CD4-positive, alpha-beta T cell treated with Interleukin-1 beta for 1 hour (primary cell): ENCODE measurements around the gene POMGNT2.

Source experiments
- DNase-seq, 2 donors: peaks; one replicate each; pipeline ENCODE4 v3.0.0-alpha.2; 2020 to 2022

Gene POMGNT2

DNA sequence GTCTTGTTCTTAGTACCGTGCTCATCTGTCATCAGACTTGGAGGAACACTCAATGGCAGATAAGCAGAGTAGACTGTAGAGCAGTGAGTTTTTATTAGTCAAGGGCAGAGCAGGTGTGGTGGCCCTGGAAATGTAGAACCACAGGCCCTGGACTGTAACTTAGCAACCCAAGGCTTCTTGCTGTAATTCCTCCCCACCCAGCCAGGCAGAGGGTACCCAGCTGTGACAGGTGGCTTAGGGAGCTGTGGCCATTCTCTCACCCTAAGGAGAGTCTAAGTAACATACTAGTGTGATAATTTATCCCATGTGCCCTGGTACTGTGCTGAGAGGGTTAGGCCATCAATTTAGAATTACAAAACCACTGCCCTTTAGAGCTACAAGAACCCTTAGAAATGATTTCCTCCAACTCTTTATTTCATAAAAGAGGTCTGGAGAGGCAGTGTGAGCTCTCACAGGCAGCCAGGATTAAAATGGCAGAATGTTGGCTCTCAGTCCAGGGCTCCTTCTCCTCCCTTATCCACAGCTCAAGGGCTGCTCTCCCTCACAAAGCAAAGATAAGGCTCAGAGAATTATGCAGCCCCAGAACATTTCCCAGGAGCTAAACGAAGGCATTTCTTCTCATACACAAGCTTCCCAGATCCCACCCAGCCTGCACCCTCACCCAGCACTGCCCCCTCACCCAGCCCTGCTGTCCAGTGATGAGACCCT is 3.0 kb downstream of the POMGNT2 start:
- DNase-seq, result no peak

DNA sequence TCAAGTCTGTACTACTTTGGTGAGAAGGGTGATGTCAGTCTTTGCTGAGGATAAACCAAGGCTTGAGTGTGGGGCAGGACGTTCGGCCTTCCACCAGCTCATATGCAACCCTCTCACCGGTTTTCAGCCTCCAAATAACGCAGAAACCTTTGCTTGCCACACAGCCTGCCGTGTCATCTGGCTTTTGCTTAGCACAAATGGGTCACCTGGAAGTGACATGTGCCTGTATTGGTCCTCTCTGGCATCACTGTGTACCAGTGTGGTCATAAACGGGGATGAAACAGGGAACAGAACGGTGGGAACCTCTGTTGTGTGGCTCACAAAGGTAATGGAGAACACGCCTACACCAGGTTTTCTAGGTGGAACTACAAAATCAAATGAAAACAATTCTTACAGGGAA is 7.1 kb downstream of the POMGNT2 start:
- DNase-seq, result no peak

DNA sequence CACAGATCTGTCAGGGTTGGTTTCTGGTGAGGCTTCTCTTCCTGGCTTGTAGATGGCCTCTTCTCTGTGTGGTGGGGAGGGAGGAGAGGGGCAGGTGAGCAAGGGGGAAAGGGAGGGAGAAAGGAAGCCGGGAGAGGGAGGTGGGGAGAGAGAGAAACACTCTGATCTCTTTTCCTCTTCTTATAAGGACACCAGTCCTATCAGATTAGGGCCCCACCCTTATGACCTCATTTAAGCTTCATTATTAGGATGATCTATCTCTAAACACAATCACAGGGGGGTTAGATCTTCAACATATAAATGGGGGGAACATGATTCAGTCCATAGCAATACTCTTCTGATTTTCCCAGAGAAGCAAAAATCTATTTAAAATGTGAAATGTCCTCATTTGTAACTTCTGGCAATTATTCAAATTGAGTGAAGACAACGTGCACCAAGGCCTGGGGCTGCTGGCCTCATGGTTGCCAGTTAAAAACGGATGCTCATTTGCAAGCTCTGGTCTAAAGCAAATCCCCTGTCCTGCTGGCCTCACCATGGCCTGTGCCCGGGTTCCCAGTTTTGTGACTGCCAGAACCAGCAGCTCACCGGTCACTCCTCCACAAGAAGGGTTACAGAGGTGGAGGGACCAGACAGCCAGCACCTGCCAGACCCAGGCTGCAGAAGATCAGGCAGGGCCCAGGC is 8.3 kb downstream of the POMGNT2 start:
- no peak for DNase-seq

DNA sequence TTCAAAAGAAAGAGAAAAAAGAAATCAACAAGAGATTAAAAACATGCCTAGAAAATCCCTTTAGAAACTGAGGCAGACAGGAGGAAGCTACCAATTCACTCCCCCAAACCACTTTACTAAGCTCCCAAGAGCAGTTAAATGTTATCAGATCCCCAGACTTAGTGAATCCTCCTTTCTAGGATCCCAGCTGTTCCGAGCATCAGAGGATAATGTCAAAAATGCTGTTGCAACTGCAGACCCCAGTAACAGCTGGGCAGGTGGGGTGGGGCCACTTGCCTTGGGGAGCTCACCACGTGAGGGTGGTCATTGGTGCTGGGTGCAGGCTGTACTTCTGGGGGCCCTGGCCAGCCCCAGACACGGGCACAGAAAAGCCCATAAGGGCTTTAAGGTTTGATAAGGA is 9.1 kb downstream of the POMGNT2 start:
- DNase-seq, result no peak

DNA sequence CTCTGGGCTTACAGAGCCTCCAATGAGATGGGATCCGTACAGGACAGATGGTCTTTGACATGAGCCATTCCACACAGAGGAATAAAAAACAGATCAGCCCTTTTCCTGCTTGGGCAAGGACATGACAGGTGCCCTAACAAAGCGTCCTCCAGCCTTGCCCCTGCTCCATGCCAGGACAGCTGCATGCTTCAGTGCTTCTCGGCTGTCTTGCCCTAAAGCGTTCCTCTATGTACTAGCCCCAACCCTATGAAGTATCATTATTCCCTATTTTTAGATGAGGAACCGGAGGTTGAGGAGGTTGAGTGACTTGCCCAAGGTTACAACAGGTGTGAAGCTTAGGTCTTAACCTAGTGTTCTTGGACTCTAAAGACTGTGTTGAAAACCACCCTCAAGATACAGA is 10.5 kb downstream of the POMGNT2 start:
- no peak for DNase-seq

DNA sequence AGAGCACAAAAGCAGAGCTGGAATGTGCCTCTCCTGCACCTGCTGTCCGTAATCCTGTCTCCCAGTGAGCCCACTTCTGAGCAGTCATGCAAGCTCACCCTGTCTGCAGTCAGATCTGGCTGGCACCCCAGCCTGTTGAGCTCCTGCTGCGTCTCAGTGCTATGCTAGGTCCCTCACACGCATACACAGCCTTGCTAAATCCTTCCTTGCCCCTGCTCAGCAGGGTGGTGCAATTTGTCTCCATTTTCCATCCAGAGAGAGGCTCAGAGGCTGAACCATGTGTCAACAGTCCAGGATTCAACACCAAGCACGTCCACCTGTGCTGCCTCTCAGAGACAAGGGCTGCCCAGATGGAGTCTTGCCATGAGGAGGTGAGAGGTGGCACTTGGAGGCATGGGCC is 11.0 kb downstream of the POMGNT2 start:
- no peak for DNase-seq

DNA sequence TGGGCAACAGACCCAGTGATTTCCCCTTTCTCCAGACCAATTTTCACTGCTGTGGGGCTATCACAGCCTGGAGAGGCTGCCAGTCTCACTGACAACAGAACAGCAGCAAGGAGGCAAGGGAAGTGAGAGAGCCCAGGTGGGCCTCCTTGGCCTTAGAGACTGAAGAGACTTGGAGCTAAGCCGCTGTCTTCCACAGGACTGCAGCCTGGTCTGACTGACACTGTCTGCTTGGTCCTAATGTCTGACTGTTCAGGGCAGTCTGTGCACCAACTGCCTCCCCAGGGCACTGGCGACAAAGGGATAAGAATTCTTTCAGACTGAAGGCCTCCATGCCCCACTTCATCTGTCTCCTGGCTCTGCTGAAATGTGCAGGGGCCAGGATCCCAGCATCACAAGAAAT is 11.5 kb downstream of the POMGNT2 start:
- DNase-seq, result no peak

DNA sequence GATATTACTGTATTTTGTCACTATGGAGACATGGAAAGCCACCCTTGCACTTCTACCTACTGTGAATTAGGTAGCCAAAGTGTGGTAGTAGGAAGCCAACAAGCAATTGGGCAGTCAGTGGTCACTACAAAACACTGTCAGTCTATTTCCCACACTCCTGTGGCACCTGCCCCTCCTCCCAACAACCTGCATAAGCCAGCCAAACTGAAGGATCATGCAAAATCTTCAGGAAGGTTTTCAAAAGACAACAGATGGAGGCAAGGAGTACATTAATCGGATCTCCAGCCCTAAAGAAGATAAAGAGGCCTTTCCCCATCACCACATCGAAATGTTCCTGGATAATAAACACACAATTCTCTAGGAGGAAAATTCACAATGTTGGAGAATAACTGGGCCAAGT is 11.9 kb downstream of the POMGNT2 start:
- no peak for DNase-seq

DNA sequence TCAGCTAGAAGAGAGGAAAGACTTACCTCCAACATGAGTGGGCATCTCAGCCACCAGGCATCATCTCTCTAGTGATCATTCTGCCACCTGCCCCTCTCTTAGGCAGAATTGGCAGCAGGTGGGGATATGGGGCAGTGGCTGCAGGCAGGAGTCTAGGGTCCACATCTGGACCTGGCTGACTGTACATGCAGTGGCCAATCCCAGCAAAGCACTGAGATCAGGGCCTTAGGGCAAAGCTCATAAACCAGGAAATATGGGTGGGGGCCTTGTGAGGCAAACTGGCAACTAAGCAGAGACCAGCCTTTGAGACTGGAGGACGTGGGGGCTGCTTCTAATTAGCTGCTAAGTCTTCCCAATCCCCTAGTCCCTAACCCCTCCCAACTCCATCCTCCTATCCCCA is 12.9 kb downstream of the POMGNT2 start:
- no peak for DNase-seq

DNA sequence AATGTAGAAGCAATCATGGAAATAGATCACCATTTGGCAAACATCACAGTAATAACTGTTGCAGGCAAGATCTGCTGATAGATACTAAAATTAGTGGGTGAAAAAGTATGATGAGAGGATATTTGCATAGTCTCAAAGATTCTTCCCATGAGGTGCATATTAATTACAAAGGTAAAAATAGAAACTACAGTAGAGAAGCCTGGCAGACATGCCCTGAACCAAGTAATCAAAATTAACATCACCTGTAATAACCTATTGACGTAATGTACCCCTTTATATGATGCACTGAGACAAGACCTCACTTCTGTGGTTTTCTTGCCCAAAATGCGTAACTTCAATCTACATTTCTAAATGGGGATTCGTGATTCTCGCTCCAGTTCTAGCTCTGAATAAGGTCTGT is 14.4 kb downstream of the POMGNT2 start:
- DNase-seq, result no peak

DNA sequence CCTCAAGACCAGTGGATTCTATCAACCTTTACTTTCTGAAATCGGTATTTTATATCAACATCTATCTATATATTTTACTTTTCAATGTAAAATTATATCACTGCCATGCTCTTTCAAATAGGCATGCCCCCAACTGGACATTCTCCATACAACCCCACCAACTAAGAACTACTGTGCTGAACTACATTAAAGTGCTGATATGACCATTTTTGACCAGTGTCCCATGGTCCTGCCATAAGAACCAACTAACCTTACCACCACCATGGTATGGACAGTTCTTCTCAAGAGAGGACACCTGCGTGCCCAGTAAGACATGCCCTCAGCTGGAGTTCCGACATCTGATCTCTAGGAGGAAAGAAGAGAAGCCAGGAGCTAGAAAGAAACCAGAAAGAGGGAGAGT is 15.6 kb downstream of the POMGNT2 start:
- DNase-seq, result no peak

DNA sequence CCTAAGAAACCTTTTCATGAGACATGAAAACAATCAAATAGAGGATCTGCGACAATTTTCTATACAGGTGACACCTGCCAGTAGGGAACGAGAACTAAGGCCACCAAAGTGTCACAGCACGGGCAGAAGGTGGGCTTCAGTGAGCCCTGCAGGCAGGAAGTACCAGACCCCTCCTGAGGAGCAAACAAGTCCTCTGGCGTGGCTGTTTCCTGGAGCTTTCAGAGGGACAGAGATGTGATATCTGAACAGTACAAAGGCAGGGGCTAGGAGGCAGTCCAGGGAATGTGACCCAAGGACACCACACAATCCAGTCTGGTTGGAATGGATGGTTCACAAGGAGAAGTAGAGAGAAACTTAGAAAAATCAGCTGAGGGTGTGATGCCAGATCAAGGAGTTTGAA is 16.8 kb downstream of the POMGNT2 start:
- DNase-seq, result no peak

DNA sequence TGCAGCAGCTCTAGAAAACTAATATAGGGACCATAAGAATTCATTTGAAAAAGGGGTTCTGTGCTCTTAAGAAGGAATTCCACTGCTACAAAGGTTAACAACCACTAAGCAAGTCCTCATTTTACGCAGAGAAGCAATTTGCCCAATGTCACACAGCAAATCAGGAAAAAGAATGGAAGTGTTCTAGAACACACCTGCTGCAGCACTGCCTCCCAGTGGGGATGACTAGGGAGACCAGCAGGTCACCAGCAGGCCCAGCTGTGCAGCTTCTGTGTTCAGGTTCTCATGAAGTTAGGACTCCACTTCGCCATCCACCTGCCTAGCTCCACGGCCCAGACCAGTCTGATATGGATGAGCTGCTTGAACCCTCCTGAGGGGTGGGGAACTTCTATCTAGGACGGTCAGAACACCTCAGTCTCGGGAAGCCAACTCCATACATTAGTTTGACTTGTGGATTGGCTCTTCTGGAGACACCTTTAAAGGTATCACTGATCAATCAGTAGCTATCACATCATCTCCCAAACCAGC is 18.6 kb downstream of the POMGNT2 start:
- no peak for DNase-seq

DNA sequence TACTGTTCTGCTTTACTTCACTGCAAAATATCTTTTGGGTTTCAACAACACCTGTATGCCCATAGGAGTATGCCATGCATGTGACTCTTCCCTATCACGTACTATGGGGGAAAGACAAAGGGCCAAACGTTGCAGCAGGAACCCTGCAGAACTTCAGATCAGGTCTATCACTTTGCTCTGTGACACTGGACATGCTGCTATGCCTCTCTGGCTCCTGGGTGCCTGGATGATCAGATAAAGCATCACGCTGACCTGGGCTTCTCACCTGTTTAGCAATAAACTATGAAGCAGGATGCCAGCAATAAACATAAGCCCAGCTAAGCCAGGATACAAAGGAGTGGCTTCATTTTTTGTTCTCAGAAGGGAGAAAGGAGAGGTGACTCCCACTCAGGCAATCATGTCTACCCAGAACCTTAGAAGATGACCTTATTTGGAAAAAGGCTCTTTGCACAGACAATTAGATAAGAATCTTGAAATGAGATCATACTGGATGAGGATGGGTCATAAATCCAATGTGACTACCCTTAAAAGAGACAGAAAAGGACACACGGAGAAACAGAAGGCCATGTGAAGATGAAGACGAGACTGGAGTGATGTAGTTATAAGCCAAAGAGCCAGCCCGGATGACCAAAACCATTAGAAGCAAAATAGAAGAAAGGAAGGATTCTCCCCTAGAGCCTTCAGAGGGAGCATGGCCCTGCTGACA is 19.3 kb downstream of the POMGNT2 start:
- no peak for DNase-seq

DNA sequence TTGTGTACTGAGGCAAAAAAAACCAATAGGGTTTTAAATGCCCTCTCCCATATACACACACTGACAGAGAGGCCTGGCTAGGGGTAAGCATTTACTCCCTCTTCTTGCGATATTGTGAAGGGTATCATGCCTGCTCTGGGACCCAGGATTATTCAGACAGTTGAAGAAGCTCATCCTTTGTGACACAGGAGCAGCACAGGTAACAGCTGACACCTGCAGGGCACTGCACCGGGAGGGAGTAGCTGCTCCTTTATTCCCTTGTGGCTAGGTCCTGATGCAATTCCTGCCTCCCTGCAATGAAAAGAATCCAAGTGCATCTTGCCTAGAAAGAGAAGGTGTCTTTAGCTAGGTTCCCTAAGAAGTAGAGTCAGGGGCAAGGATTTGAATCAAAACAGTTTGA is 23.4 kb downstream of the POMGNT2 start:
- DNase-seq, result no peak

DNA sequence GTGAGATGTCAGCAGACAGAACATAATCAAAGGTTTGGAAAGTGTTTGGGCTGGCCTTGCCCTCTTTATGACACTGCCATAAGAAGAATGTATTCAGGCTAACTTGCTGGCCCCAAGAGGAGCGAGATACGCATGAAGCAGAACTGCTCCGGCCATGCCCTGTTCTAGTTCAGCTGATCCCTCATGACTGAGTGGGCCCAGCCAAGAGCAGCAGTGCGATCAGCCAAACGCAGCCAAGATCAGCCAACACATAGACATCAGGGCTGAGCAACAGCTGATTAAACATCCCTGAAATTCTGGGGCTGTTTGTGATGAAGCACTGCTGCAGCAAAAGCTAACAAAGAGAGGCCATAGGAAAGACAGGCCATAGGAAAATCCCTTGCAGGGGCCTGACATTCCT is 24.1 kb downstream of the POMGNT2 start:
- no peak for DNase-seq

DNA sequence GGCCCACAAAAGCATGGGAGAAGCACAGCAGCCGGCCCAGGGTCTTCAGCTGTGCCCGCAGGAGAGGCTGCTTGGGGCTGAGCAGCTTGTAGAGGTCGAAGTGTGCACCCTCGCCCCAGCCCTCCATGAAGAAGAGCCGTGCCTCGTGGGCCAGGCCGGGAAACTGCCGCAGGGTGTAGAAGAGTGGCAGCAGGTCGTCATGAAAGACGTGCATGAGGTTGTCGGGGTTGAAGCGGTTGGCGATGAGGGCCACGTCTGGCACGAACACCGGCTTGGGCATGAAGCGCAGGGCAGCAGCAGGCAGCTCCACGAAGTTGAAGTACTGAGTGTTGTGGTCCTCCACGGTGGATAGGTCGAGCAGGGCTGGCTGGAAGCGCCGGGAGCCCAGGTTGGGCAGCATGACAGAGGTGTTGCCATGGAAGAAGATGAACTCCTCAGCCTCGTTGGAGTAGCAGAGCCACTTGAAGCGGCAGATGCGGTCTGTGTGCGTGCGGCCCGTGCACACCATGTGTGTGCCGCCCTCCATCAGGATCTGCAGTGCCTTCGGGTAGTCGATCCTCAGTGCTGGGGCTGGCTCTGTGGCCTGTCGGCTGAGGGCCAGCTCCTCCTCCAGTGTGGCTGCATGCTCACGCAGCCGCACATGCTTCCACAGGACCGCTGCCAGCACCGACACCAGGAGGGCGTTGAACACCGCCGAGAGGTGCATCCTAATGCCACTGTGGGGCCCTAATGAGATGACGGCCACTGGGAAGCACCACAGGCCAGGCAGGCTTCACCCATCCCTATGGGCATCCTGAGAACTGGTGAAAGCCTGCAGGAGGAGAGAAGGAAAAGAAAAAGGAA is 24.9 kb downstream of the POMGNT2 start:
- no peak for DNase-seq

DNA sequence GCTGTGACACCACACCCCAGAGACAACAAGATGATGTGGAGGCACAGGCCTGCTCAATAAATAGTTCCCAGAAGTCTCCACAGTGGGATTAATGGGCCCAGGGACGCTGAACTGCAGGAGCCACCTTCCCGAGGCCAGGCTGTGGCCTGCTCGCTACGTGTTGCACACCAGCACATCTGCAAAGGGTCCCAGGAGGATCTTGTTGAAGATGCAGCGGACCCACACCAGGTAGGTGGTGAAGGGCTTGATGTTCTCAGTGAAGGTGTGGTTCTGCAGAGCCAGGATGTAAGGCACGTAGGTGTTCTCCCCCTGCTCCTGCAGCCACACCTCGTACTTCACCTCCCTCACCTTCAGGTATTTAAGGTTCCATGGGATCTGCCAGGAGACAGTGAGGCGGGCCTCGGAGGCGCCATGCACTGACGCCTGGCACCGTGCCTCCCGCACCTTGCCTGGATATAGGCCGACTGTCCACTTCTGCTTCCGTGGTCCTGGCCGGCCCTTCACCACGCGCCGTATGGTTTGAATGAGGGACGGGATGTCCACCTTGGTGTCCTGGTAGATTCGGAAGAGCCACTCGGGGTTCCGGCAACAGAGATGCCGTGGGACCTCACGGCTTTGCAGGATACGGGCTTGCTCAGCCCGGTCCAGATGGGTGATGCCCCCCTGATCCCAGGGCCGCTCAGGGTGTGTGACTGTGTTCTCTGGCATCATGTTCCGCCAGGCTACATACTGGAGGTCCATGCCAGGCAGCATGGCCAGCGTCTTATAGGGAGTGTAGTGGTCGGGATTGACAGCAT is 26.1 kb downstream of the POMGNT2 start:
- no peak for DNase-seq

DNA sequence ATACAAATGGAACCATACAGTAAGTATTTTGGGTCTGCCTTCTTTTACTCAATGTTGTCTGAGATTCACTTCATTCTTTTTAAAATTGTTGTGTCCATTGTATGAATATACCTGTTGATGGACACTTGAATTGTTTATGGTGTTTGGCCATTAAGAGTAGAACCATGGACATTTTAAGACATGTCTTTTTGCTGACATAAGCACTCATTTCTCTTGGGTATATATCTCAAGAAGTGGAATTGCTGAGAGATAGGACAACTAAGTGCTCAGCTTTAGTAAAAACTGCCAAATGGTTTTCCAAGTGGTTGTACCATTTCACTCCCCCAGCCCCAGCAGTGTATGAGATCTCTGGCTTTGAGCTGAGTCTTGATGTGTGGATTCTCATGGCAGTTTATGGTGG is 28.2 kb downstream of the POMGNT2 start:
- no peak for DNase-seq

DNA sequence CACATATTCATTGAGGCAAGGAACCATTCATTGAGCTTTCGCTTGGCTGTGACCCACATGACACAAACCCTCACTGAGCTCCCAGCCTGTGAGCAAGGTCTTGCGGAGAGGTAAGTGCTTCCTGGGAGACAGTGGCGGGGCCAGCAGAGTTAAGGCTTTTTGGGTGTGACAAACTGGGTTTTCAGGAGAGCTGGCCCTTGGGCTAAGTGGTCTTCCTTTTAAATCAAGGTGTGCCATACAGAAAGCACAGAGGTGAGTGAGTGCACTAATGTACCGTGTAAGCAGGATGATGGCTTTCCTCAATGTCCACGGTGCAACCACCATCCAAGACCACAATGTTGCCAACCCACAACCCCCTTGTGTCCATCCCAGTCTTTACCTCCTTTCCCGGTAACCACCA is 28.6 kb downstream of the POMGNT2 start:
- DNase-seq, result no peak

DNA sequence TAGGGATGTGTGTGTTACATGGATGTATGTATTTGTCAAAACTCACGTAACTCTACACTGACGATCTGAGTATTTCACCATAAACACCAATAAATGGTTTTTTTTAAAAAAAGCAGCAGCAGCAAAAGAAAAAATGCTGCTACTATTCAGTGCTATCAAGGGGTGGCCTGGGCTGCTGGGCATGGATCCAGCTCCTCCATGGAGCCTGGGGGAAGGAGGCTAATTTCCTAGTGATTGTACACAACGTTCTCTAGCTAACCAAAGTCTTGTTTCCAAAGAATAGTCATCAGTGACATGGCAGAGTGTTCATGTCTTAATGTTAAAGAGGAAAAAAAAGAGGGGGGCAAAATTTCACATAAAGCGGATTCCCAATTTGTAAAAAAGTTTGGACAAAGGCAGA is 29.0 kb downstream of the POMGNT2 start:
- DNase-seq, result no peak
